GM23338 (cell line): ENCODE measurements around the gene DPYSL3. TPM values are rescaled to one million over a fixed set of nuclear protein-coding genes. Genes with fewer than 3 reads are reported as not detected.
A peak's percentile ranks its signal among the peaks of the same experiment; 100 is the strongest.

ENCODE experiments used
- ATAC-seq: fragments of 200-7000 bp; cut with Tn5 transposase; 3 replicates; pipeline ENCODE4 v1.9.1; 2020
- DNase-seq: peaks from one replicate; pipeline ENCODE4 v3.0.0-alpha.2; 2015; ENCODE audit warnings: low spot score
- H2AFZ ChIP-seq: fragments of 200-600 bp; sonication (generic); 2 replicates; pipeline ENCODE4 v1.8.0; 2016; ENCODE audit warnings: antibody characterized with exemption, mild to moderate bottlenecking, moderate library complexity
- H3F3A ChIP-seq: fragments of 200-600 bp; sonication (generic); replicated peaks from 2 replicates; pipeline ENCODE4 v1.8.0; 2017; ENCODE audit warnings: antibody characterized with exemption, mixed run types, low read depth
- H3K27ac ChIP-seq: fragments of 200-600 bp; sonication (generic); 2 replicates; pipeline ENCODE4 v1.6.1; 2016; ENCODE audit warnings: low read depth
- H3K27me3 ChIP-seq: fragments of 200-600 bp; sonication (generic); 2 replicates; pipeline ENCODE4 v1.8.0; 2016; ENCODE audit warnings: mild to moderate bottlenecking, mixed run types, moderate library complexity; ENCODE audit not compliant: insufficient read depth
- H3K36me3 ChIP-seq: fragments of 200-600 bp; sonication (generic); 2 replicates; pipeline ENCODE4 v1.8.0; 2016; ENCODE audit warnings: mild to moderate bottlenecking; ENCODE audit not compliant: insufficient read depth
- H3K4me1 ChIP-seq: fragments of 200-600 bp; sonication (generic); 2 replicates; pipeline ENCODE4 v1.8.0; 2016; ENCODE audit warnings: mild to moderate bottlenecking, moderate library complexity; ENCODE audit not compliant: insufficient read depth
- H3K4me2 ChIP-seq: fragments of 200-600 bp; sonication (generic); 2 replicates; pipeline ENCODE4 v1.7.1; 2017; ENCODE audit warnings: mixed run types
- H3K4me3 ChIP-seq: fragments of 200-600 bp; sonication (generic); 2 replicates; pipeline ENCODE4 v1.6.1; 2016; ENCODE audit warnings: mixed run types
- H3K79me2 ChIP-seq: fragments of 200-600 bp; sonication (generic); replicated peaks from 2 replicates; pipeline ENCODE4 v1.8.0; 2017; ENCODE audit warnings: mild to moderate bottlenecking; ENCODE audit not compliant: insufficient read depth
- H3K9me2 ChIP-seq: fragments of 200-600 bp; sonication (generic); 2 replicates; pipeline ENCODE4 v1.8.0; 2017; ENCODE audit not compliant: insufficient read depth
- H4K20me1 ChIP-seq: fragments of 200-600 bp; sonication (generic); replicated peaks from 2 replicates; pipeline ENCODE4 v1.8.0; 2017; ENCODE audit warnings: mild to moderate bottlenecking; ENCODE audit not compliant: insufficient read depth
- H3K27ac Mint-ChIP-seq: 2 replicates; pipeline ENCODE4 v1.8.0; 2020; ENCODE audit warnings: inconsistent platforms, mild to moderate bottlenecking, moderate library complexity, mixed read lengths
- H3K27me3 Mint-ChIP-seq: 3 replicates; pipeline ENCODE4 v1.8.0; 2022; ENCODE audit warnings: low read depth, mild to moderate bottlenecking, moderate library complexity, mixed read lengths, inconsistent platforms; ENCODE audit not compliant: insufficient read depth, poor library complexity
- H3K36me3 Mint-ChIP-seq: 3 replicates; pipeline ENCODE4 v1.8.0; 2021; ENCODE audit warnings: low read depth, mild to moderate bottlenecking, inconsistent platforms, moderate library complexity, mixed read lengths
- H3K4me1 Mint-ChIP-seq: 3 replicates; pipeline ENCODE4 v1.8.0; 2020; ENCODE audit warnings: mild to moderate bottlenecking, inconsistent platforms, mixed read lengths
- H3K4me3 Mint-ChIP-seq: 3 replicates; pipeline ENCODE4 v1.8.0; 2021; ENCODE audit warnings: moderate library complexity, mild to moderate bottlenecking, inconsistent platforms, mixed read lengths
- H3K9me3 Mint-ChIP-seq: 3 replicates; pipeline ENCODE4 v1.8.0; 2020; ENCODE audit warnings: moderate library complexity, mild to moderate bottlenecking, inconsistent platforms, mixed read lengths
- CREB1 ChIP-seq: fragments of 250-450 bp; sonication (Bioruptor Pico); IDR thresholded peaks from 2 replicates; pipeline ENCODE4 v1.5.0; 2020; ENCODE audit warnings: low read depth, mild to moderate bottlenecking, moderate library complexity
- STAT1 ChIP-seq: IDR thresholded peaks from one replicate; pipeline ENCODE4 v1.6.1; 2016; ENCODE audit warnings: antibody characterized with exemption; ENCODE audit not compliant: unreplicated experiment
- polyA plus RNA-seq: library from polyadenylated mRNA; unstranded; fragments of >200 nt; fragmentation: Nextera tagmentation; extraction: Ambion mirVana; gene quantifications from 2 replicates; pipeline ENCODE4 v1.2.1, GENCODE V29; 2016
- total RNA-seq: library from RNA; depleted of rRNA; stranded (reverse); fragments of >200 nt; shearing (Covaris generic); gene quantifications from 2 replicates; pipeline ENCODE4 v1.2.3, GENCODE V29; 2014
- TF ChIP-seq, protein P1 (sequence below): fragments of 250-450 bp; sonication (Bioruptor Pico); IDR thresholded peaks from 2 replicates; pipeline ENCODE4 v1.5.0; 2020; ENCODE audit warnings: mild to moderate bottlenecking, moderate library complexity

The DPYSL3 gene
- total and polyA plus RNA-seq, 2 experiments from 2014 or later = 97.6 to 455 TPM

DNA sequence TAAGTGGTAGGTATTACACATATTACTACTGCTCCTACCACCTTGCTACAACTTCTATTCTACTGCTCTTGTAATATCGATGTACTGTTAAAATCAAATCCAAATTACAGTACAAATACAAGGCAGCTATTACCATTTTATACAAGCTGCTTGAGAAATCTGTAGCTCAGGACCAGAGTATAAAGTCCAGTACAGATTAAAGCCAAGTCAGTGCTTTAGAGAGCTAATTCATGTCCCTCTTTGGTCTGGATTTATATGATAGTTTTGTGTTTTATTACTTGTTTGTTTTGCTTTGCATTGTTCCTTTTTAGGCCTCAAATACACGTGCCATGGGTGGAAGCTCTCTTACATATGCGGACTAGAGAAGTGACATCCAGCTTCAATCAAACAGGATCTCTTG lies 75.8 kb downstream of the DPYSL3 start:
- peaks cover 83% of the 10 kb centered on the region for H3K4me1 ChIP-seq
- H3F3A ChIP-seq = 0 out of 2 replicates have a peak, but pooled peaks cover 9% of the 10 kb centered on the region
- ATAC-seq (no peak), DNase-seq (no peak)
- Mint-ChIP-seq H3K27me3 (peaks cover 7% of the 10 kb centered on the region), H3K4me3 (no peak overlapping the region), H3K36me3 (peaks cover 12% of the 10 kb centered on the region), H3K9me3 (no peaks in the 10 kb centered on the region), H3K27ac (no peak overlapping the region), H3K4me1 (peaks cover 78% of the 10 kb centered on the region)
- 0 out of 2 replicates have a peak overlapping the region, but pooled peaks have one; percentile 9 for H3K27ac ChIP-seq
- no peaks in the 10 kb centered on the region for H3K9me2 ChIP-seq
- no peak overlapping the region for H2AFZ ChIP-seq
- peaks cover 77% of the 10 kb centered on the region for H4K20me1 ChIP-seq
- no peaks in the 10 kb centered on the region for H3K27me3 ChIP-seq
- H3K4me2 ChIP-seq = peak overlapping the region; percentile 36
- no peak overlapping the region for H3K4me3 ChIP-seq
- no peak for TF ChIP-seq CREB1 (CRISPR knock-in tag)
- TF ChIP-seq, protein P1, sequence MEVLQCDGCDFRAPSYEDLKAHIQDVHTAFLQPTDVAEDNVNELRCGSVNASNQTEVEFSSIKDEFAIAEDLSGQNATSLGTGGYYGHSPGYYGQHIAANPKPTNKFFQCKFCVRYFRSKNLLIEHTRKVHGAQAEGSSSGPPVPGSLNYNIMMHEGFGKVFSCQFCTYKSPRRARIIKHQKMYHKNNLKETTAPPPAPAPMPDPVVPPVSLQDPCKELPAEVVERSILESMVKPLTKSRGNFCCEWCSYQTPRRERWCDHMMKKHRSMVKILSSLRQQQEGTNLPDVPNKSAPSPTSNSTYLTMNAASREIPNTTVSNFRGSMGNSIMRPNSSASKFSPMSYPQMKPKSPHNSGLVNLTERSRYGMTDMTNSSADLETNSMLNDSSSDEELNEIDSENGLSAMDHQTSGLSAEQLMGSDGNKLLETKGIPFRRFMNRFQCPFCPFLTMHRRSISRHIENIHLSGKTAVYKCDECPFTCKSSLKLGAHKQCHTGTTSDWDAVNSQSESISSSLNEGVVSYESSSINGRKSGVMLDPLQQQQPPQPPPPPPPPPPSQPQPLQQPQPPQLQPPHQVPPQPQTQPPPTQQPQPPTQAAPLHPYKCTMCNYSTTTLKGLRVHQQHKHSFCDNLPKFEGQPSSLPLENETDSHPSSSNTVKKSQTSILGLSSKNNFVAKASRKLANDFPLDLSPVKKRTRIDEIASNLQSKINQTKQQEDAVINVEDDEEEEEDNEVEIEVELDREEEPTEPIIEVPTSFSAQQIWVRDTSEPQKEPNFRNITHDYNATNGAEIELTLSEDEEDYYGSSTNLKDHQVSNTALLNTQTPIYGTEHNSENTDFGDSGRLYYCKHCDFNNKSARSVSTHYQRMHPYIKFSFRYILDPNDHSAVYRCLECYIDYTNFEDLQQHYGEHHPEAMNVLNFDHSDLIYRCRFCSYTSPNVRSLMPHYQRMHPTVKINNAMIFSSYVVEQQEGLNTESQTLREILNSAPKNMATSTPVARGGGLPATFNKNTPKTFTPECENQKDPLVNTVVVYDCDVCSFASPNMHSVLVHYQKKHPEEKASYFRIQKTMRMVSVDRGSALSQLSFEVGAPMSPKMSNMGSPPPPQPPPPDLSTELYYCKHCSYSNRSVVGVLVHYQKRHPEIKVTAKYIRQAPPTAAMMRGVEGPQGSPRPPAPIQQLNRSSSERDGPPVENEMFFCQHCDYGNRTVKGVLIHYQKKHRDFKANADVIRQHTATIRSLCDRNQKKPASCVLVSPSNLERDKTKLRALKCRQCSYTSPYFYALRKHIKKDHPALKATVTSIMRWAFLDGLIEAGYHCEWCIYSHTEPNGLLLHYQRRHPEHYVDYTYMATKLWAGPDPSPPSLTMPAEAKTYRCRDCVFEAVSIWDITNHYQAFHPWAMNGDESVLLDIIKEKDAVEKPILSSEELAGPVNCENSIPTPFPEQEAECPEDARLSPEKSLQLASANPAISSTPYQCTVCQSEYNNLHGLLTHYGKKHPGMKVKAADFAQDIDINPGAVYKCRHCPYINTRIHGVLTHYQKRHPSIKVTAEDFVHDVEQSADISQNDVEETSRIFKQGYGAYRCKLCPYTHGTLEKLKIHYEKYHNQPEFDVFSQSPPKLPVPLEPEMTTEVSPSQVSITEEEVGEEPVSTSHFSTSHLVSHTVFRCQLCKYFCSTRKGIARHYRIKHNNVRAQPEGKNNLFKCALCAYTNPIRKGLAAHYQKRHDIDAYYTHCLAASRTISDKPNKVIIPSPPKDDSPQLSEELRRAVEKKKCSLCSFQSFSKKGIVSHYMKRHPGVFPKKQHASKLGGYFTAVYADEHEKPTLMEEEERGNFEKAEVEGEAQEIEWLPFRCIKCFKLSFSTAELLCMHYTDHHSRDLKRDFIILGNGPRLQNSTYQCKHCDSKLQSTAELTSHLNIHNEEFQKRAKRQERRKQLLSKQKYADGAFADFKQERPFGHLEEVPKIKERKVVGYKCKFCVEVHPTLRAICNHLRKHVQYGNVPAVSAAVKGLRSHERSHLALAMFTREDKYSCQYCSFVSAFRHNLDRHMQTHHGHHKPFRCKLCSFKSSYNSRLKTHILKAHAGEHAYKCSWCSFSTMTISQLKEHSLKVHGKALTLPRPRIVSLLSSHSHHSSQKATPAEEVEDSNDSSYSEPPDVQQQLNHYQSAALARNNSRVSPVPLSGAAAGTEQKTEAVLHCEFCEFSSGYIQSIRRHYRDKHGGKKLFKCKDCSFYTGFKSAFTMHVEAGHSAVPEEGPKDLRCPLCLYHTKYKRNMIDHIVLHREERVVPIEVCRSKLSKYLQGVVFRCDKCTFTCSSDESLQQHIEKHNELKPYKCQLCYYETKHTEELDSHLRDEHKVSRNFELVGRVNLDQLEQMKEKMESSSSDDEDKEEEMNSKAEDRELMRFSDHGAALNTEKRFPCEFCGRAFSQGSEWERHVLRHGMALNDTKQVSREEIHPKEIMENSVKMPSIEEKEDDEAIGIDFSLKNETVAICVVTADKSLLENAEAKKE = no peak
- peaks cover 10% of the 10 kb centered on the region; the same call in 1 of the 2 replicates for H3K36me3 ChIP-seq
- peaks cover 100% of the 10 kb centered on the region for H3K79me2 ChIP-seq

DNA sequence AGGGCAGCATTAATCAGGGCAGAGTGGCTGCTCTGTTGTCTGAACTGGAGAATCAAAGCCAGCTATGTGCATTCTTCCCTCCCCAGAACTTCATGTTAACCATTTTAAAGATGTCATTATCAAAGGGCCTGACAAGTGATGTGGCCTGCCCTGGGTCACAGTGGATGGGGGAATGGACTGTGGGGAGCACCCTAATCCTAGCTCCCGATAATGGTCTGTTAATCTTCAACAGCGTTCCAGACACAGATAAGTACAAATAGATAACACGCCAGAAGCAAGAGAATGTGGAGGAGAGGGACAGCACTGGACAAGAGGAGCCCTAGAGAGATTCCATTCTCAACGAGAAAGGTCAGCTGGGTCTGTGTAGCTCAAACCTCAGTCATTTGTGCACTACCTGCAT lies 77.5 kb downstream of the DPYSL3 start:
- Mint-ChIP-seq H3K9me3 (no peaks in the 10 kb centered on the region), H3K4me3 (no peak overlapping the region; the same call in 2 of the 3 replicates), H3K36me3 (peaks cover 16% of the 10 kb centered on the region), H3K4me1 (peaks cover 66% of the 10 kb centered on the region), H3K27me3 (peaks cover 7% of the 10 kb centered on the region), H3K27ac (peak overlapping the region; percentile 3; the same call in 1 of the 2 replicates)
- Histone ChIP-seq H3K9me2 (no peaks in the 10 kb centered on the region), H3K27ac (peak overlapping the region; percentile 56; the same call in 1 of the 2 replicates), H3K79me2 (peaks cover 100% of the 10 kb centered on the region), H4K20me1 (peaks cover 76% of the 10 kb centered on the region), H3K4me3 (no peak overlapping the region), H3K27me3 (no peaks in the 10 kb centered on the region), H3K4me2 (peak overlapping the region; percentile 61), H2AFZ (no peak overlapping the region), H3K4me1 (peaks cover 70% of the 10 kb centered on the region), H3K36me3 (peaks cover 10% of the 10 kb centered on the region; the same call in 1 of the 2 replicates), H3F3A (0 out of 2 replicates have a peak, but pooled peaks cover 9% of the 10 kb centered on the region)
- TF ChIP-seq STAT1 = no peak
- ATAC-seq (no peak), DNase-seq (no peak)
